SK-MEL-5 (cell line): Measurements from ENCODE around the gene BTBD9. TPM values are rescaled to one million over a fixed set of nuclear protein-coding genes. Genes with fewer than 3 reads are reported as not detected.

Source experiments
- DNase-seq: peaks from one replicate; pipeline ENCODE4 v3.0.0-alpha.2; 2016; ENCODE audit warnings: low read depth, low spot score
- in situ Hi-C: cut with HindIII; loops from 2 replicates; pipeline ENCODE4 v1.10.0; 2016; ENCODE audit warnings: low sequenced_read_pairs, high pct_unique_total_duplicates, low pct_unique_long_range_greater_than_20kb
- total RNA-seq: library from RNA; depleted of rRNA; stranded (reverse); fragments of >200 nt; shearing (Covaris generic); gene quantifications from 2 replicates; pipeline ENCODE4 v1.2.3, GENCODE V29; 2014

The BTBD9 gene
- total RNA-seq, 1 experiment from 2014 or later = 11.9 TPM

- in situ Hi-C loops = no loop called here
These were observed 467.6 kb downstream of the BTBD9 start for GRCh38 chr6:38171997-38172738.

GRCh38 chr6:38170666-38171355, 468.9 kb downstream of the BTBD9 start:
- in situ Hi-C loops = no loop called here
- no peak for DNase-seq

More at GRCh38 chr6:38171997-38172738, 467.6 kb downstream of the BTBD9 start:
- no peak for DNase-seq

- no peak for DNase-seq
- in situ Hi-C loops = no loop called here
These were observed 469.7 kb downstream of the BTBD9 start for GRCh38 chr6:38169977-38170526.

GRCh38 chr6:38169221-38169976, 470.3 kb downstream of the BTBD9 start:
- in situ Hi-C loops = no loop called here
- DNase-seq = no peak

- in situ Hi-C loops = no loop called here
- no peak for DNase-seq
These were observed 471.0 kb downstream of the BTBD9 start for GRCh38 chr6:38168699-38169098.

- in situ Hi-C loops = no loop called here
- DNase-seq = no peak
These were observed 471.6 kb downstream of the BTBD9 start for GRCh38 chr6:38168126-38168525.

- DNase-seq = no peak
- in situ Hi-C loops = no loop called here
These were observed 472.1 kb downstream of the BTBD9 start for GRCh38 chr6:38167598-38167997.

- DNase-seq = no peak
- in situ Hi-C loops = no loop called here
These were observed 473.1 kb downstream of the BTBD9 start for GRCh38 chr6:38166411-38167240.

- in situ Hi-C loops = no loop called here
These were observed 475.0 kb downstream of the BTBD9 start for GRCh38 chr6:38164671-38165108.

GRCh38 chr6:38164131-38164481, 475.6 kb downstream of the BTBD9 start:
- no peak for DNase-seq
- in situ Hi-C loops = no loop called here

More at GRCh38 chr6:38164671-38165108, 475.0 kb downstream of the BTBD9 start:
- DNase-seq = no peak

GRCh38 chr6:38163186-38164130, 476.3 kb downstream of the BTBD9 start:
- in situ Hi-C loops = no loop called here
- no peak for DNase-seq

- DNase-seq = no peak
- in situ Hi-C loops = no loop called here
These were observed 477.1 kb downstream of the BTBD9 start for GRCh38 chr6:38162493-38163185.

- DNase-seq = no peak
- in situ Hi-C loops = no loop called here
These were observed 477.8 kb downstream of the BTBD9 start for GRCh38 chr6:38161754-38162492.

- in situ Hi-C loops = no loop called here
- DNase-seq = no peak
These were observed 478.4 kb downstream of the BTBD9 start for GRCh38 chr6:38161331-38161730.

- in situ Hi-C loops = no loop called here
These were observed 478.9 kb downstream of the BTBD9 start for GRCh38 chr6:38160831-38161230.

More at GRCh38 chr6:38160831-38161230, 478.9 kb downstream of the BTBD9 start:
- DNase-seq = no peak
